Measurements from ENCODE around the gene ZNF778.

ZNF778 gene

DNA sequence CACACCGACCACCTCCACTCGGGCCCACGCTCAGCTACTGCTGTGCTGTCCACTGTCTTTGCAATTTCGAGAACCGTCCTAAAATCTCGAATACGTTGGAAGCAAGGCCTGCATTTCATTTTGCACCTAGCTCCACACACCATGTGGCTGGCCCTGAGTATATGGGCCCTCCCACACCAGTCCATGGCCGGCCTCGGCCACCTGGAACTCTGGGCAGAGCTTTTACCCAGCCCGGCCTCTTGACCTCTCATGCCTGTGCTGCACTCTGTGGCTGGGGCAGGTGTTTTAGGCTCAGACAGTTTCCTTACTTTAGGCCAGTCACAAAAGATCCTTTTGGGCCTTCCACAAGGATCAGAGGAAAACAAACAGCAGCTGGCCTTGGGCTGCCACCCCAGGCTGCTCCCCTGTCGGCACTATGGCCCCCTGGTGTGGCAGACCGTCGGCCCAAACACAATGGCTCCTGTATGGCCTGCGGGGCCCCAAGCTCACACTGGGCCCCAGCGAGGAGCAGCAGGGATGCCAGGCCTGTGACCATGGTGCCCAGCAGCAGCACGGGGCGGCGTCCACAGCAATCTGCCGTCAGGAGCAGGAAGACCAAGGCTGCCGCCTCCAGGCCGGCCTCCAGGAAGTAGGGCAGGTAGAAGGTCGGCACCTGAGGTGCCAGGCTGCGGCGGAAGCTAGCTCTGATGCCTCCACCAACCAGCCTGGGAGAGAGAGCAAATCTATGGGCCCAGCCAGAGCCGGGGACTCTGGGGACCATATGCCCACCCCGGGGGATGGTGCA, 19.7 kb upstream of the ZNF778 start:
- DNase-seq (ENCODE audit: low read depth), result no peak
- no peak overlapping the region for H3K4me3 ChIP-seq (ENCODE audit: low read depth, low read length)
- TF ChIP-seq CTCF (IDR thresholded peaks at IDR 0.05; ENCODE audit: control insufficient read depth, extremely low read depth, insufficient read depth), result no peak

DNA sequence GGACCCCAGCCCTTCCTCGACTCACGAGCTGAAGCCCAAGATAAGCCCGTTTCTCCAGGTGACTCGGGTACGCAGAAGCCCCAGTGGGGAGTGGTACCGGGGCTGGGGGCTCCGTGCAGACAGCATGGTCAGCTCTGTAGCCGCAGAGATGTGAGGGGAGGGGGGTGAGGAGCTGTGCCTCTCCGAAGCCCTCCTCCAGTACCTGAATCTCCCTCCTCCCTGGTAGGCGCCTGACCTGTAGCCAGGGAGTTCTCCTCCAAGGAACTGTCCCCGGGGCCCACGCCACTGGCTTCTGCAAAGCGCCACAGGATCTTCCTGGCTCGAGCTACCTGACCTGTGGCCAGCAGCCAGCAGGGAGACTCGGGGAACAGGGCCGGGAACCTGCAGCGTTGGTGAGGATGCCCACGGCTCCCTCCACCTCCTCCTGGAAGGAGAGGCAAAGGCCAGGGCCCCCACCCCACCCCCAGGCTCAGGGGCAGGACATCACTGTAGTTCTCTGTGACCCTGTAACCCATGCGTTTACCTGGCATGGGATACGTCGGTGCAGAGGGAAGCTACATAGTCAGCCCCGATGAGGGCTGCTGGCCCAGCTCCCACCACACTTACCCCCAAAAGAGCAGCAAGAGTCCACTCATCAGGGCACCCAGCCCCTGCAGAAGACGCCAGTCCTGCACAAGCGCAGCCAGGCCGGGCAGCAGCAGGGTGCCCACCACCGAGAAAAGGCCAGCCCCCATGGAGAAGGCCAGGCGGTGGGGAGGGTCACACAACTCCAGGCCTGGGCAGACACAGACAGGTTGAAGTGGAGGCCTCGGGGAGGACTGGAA, 18.9 kb upstream of the ZNF778 start:
- H3K4me3 ChIP-seq (ENCODE audit: low read depth, low read length), result no peak overlapping the region
- TF ChIP-seq CTCF (IDR thresholded peaks at IDR 0.05; ENCODE audit: control insufficient read depth, extremely low read depth, insufficient read depth), result no peak
- DNase-seq (ENCODE audit: low read depth), result no peak

DNA sequence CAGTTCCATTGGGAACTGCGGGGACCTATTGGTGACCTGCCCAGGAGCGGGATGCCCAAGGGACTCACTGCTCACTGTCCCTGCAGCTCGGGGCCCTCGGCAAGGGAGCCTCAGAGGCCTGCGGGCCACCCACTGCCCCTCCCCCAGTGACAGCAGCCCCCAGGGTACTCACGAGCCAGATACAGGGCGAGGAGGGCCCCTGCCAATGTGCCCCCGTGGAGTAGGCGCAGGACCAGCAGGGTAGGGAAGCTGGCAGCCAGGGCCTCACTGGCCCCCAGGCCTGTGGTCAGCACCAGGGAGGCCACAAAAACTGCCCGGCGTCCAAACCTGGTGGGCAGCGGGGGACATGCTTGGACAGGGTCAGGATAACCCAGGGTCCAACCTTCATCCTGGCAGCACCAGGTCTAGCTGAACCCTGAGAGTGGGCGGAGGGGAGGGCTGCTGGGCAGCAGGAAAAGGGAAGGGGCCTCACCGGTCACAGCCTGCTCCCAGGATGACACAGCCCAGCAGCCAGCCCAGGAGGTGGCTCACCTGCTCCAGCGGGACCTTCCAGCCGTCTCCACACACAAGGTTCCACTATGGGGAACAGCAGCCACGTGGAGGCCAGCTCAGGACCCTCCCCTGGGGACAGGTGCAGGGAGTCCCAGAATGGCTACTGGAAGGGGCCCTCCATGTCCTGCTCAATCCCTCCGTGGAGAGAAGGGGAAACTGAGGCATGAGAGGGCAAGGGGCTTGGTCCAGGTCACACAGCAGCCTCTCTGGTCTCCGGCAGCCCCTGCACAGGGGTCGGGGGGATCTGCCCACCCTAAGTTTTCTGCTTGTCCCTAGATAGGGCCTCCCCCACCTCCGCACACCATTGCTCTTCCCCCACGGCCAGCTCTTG, 18.0 kb upstream of the ZNF778 start:
- no peak for DNase-seq (ENCODE audit: low read depth)
- TF ChIP-seq CTCF (IDR thresholded peaks at IDR 0.05; ENCODE audit: control insufficient read depth, extremely low read depth, insufficient read depth), result no peak
- no peak overlapping the region for H3K4me3 ChIP-seq (ENCODE audit: low read depth, low read length)

GRCh38 chr16:89200124-89200849, 17.2 kb upstream of the ZNF778 start, which contains the start of gene SLC22A31:
SLC22A31 (minus strand) TSS chr16:89200537; CDS start chr16:89200501, 36 bp downstream.
- no peak for DNase-seq (ENCODE audit: low read depth)
- no peak for TF ChIP-seq CTCF (IDR thresholded peaks at IDR 0.05; ENCODE audit: control insufficient read depth, extremely low read depth, insufficient read depth)
- peak within 1 kb of the TSS; percentile 50 for H3K4me3 ChIP-seq (ENCODE audit: low read depth, low read length)

DNA sequence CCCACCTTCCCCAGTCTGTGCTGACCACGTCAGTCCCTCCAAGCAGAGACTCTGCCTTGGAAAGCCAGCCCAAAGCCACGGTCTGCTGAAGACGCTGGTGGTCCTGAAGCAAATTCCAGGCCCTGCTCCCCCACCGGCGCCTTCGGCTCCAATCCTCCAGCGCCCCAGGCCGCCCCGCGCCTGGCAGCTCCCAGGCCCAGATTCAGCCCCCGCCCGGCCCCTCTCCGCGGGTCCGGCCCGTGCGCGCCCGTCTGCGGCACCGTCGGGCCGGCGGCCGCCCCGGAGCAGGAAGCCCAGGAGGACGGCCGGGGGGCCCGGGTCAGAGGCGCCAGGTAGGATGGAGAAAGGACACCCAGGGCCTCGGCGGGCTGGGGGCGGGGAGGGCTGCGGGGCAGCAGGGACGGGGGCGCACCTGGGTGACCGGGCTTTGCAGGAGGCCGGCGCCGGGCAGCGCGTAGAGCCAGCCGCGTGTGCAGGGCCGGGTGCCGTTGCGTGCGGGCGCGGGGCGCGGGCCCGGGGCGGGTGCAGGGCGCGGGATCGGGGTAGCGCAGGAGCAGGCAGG, 16.6 kb upstream of the ZNF778 start:
- TF ChIP-seq CTCF (IDR thresholded peaks at IDR 0.05; ENCODE audit: control insufficient read depth, extremely low read depth, insufficient read depth), result no peak
- no peak for DNase-seq (ENCODE audit: low read depth)
- H3K4me3 ChIP-seq (ENCODE audit: low read depth, low read length), result peak overlapping the region; percentile 50

All from LNCaP clone FGC (cell line).